OCI-LY1 (cell line): Measurements from ENCODE around the gene NEDD4L.

Experiments used
- H2AFZ ChIP-seq: fragments of 200-600 bp; sonication (generic), shearing (Covaris generic); 2 replicates; pipeline ENCODE4 v1.6.0; 2014; ENCODE audit warnings: antibody characterized with exemption, mild to moderate bottlenecking, low read length
- H3F3A ChIP-seq: fragments of 200-600 bp; sonication (generic), shearing (Covaris generic); 2 replicates; pipeline ENCODE4 v1.6.0; 2014; ENCODE audit warnings: mild to moderate bottlenecking, antibody characterized with exemption, low read length, moderate library complexity; ENCODE audit not compliant: insufficient read depth
- H3K27ac ChIP-seq: fragments of 200-600 bp; sonication (generic); 2 replicates; pipeline ENCODE4 v1.5.1; 2014; ENCODE audit warnings: low read length, mixed run types, mild to moderate bottlenecking, low read depth; ENCODE audit not compliant: poor library complexity, severe bottlenecking
- H3K27me3 ChIP-seq: fragments of 200-600 bp; sonication (generic); 2 replicates; pipeline ENCODE4 v1.6.0; 2014; ENCODE audit warnings: antibody characterized with exemption, mild to moderate bottlenecking, low read length, moderate library complexity; ENCODE audit not compliant: insufficient read depth
- H3K36me3 ChIP-seq: fragments of 200-600 bp; sonication (generic); 2 replicates; pipeline ENCODE4 v1.6.1; 2014; ENCODE audit warnings: mild to moderate bottlenecking, antibody characterized with exemption, low read length, moderate library complexity, mixed read lengths; ENCODE audit not compliant: insufficient read depth
- H3K4me1 ChIP-seq: fragments of 200-600 bp; sonication (generic); 2 replicates; pipeline ENCODE4 v1.5.1; 2014; ENCODE audit warnings: mild to moderate bottlenecking, low read length, moderate library complexity; ENCODE audit not compliant: insufficient read depth, severe bottlenecking
- H3K4me2 ChIP-seq: fragments of 200-600 bp; sonication (generic), shearing (Covaris generic); 2 replicates; pipeline ENCODE4 v1.6.1; 2014; ENCODE audit warnings: low read length
- H3K4me3 ChIP-seq: fragments of 200-600 bp; sonication (generic); 2 replicates; pipeline ENCODE4 v1.5.1; 2014; ENCODE audit warnings: low read length, low read depth, mild to moderate bottlenecking, mixed read lengths; ENCODE audit not compliant: poor library complexity, severe bottlenecking
- H3K79me2 ChIP-seq: fragments of 200-600 bp; shearing (Covaris generic); 2 replicates; pipeline ENCODE4 v1.6.1; 2016; ENCODE audit warnings: mixed run types, low read length, mixed read lengths; ENCODE audit not compliant: insufficient read depth
- H3K9ac ChIP-seq: fragments of 200-600 bp; sonication (generic), shearing (Covaris generic); 2 replicates; pipeline ENCODE4 v1.6.1; 2014; ENCODE audit warnings: mild to moderate bottlenecking, low read length, mixed read lengths
- H3K9me2 ChIP-seq: fragments of 200-600 bp; sonication (generic), shearing (Covaris generic); 2 replicates; pipeline ENCODE4 v1.6.1; 2014; ENCODE audit warnings: low read depth, mild to moderate bottlenecking, low read length, mixed read lengths
- H3K9me3 ChIP-seq: fragments of 200-600 bp; shearing (Covaris generic); 2 replicates; pipeline ENCODE4 v1.6.1; 2014; ENCODE audit warnings: low read length, mixed read lengths
- H4K20me1 ChIP-seq: fragments of 200-600 bp; sonication (generic), shearing (Covaris generic); 2 replicates; pipeline ENCODE4 v1.6.0; 2016; ENCODE audit warnings: mild to moderate bottlenecking, low read length; ENCODE audit not compliant: insufficient read depth
- CTCF ChIP-seq: fragments of 200-600 bp; sonication (generic), shearing (Covaris generic); IDR thresholded peaks from 2 replicates; pipeline ENCODE4 v1.5.1; 2017; ENCODE audit warnings: mild to moderate bottlenecking, antibody characterized with exemption, low read length, moderate library complexity, mixed read lengths
- EZH2 ChIP-seq: fragments of 200-600 bp; sonication (generic), shearing (Covaris generic); IDR thresholded peaks from 2 replicates; pipeline ENCODE4 v1.8.0; 2017; ENCODE audit warnings: borderline replicate concordance, mixed run types, mild to moderate bottlenecking, antibody characterized with exemption, low read length, moderate library complexity, mixed read lengths

The NEDD4L gene

GRCh38 chr18:58051765-58052460 lies 7.9 kb downstream of the NEDD4L start:
- H3K36me3 ChIP-seq: no peaks in the 10 kb centered on the region
- H3K9ac ChIP-seq: no peak overlapping the region
- no peaks in the 10 kb centered on the region for H3F3A ChIP-seq
- H3K4me3 ChIP-seq: no peak overlapping the region
- no peaks in the 10 kb centered on the region for H3K9me2 ChIP-seq
- no peaks in the 10 kb centered on the region for H3K9me3 ChIP-seq
- no peak overlapping the region for H3K27ac ChIP-seq
- H3K27me3 ChIP-seq: peaks cover 8% of the 10 kb centered on the region; the same call in 1 of the 2 replicates
- no peak overlapping the region for H3K4me2 ChIP-seq
- no peaks in the 10 kb centered on the region for H3K79me2 ChIP-seq
- TF ChIP-seq EZH2: no peak
- no peak for TF ChIP-seq CTCF
- H3K4me1 ChIP-seq: no peaks in the 10 kb centered on the region
- H4K20me1 ChIP-seq: no peaks in the 10 kb centered on the region
- H2AFZ ChIP-seq: no peak overlapping the region

GRCh38 chr18:58052960-58053359 lies 8.9 kb downstream of the NEDD4L start:
- Histone ChIP-seq H3K4me1 (no peaks in the 10 kb centered on the region), H3K36me3 (no peaks in the 10 kb centered on the region), H3K9me3 (no peaks in the 10 kb centered on the region), H2AFZ (no peak overlapping the region), H4K20me1 (no peaks in the 10 kb centered on the region), H3K27me3 (peaks cover 8% of the 10 kb centered on the region; the same call in 1 of the 2 replicates), H3K9ac (no peak overlapping the region), H3F3A (no peaks in the 10 kb centered on the region), H3K4me3 (no peak overlapping the region), H3K79me2 (no peaks in the 10 kb centered on the region), H3K27ac (no peak overlapping the region), H3K4me2 (no peak overlapping the region), H3K9me2 (no peaks in the 10 kb centered on the region)
- TF ChIP-seq CTCF (no peak), EZH2 (no peak)

- Histone ChIP-seq H3K4me1 (no peaks in the 10 kb centered on the region), H4K20me1 (no peaks in the 10 kb centered on the region), H3K9ac (no peak overlapping the region), H3K79me2 (no peaks in the 10 kb centered on the region), H2AFZ (no peak overlapping the region), H3K9me3 (no peaks in the 10 kb centered on the region), H3F3A (no peaks in the 10 kb centered on the region), H3K36me3 (no peaks in the 10 kb centered on the region), H3K9me2 (no peaks in the 10 kb centered on the region), H3K27me3 (peaks cover 8% of the 10 kb centered on the region; the same call in 1 of the 2 replicates), H3K27ac (no peak overlapping the region), H3K4me3 (no peak overlapping the region), H3K4me2 (no peak overlapping the region)
- TF ChIP-seq EZH2: no peak
- no peak for TF ChIP-seq CTCF
These were observed 10.2 kb downstream of the NEDD4L start for GRCh38 chr18:58054041-58054781.
